Stimulated activated CD4-positive, alpha-beta T cell treated with anti-CD3 and anti-CD28 coated beads, Interleukin-12 subunit alpha, Interleukin-12 subunit beta, amount 100 ng/mL, for 4 hours (primary cell): ENCODE results near the gene ERAP2.
"Not testable (repeated sequence)": the region's sequence is repeated elsewhere in the genome, so short reads cannot be mapped to it uniquely, and the experiment has no call there.

Source experiments
- DNase-seq: peaks from one replicate; pipeline ENCODE4 v3.0.0-alpha.2; 2020

The ERAP2 gene

GRCh38 chr5:96864922-96865530 is 11.3 kb upstream of the ERAP2 start:
- DNase-seq: no peak

DNA sequence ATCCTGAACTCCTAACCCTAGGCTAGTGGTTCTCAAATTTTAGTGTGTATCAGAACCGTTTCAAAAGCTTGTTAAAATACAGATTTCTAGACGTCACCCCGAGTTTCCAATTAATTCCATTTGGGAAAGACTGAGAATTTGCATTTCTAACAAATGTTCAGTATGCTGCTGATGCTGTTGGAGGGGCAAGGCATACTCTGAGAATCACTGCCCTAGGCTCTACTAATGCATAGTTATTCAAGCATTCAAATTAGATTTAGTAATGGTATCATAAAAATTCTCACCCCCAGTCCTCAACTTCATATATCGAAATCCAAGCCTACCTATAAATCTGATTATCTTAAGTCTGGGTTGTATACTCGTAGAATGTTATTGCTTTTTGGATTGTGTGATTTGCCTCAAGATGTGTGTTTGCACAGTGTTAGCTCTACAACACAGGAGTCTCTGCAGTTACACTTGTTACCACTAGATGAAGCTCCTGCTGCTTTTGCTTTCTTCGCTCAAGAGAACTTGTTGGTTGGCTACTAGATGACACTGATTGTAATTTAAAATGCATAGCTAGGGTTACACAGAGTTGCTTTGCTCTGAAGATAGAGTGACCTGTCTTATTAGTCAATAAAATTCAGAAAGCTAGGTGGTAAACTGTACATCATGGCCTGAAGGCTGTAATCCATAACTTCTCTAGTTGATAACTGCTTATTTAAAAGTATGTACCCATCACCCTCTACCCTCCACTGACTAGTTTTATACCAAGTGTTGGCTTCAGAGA is 7.5 kb upstream of the ERAP2 start:
- no peak for DNase-seq

GRCh38 chr5:96869372-96869641 is 7.0 kb upstream of the ERAP2 start:
- no peak for DNase-seq

- DNase-seq: no peak
These were observed 5.9 kb upstream of the ERAP2 start for GRCh38 chr5:96870094-96871026.

GRCh38 chr5:96871027-96871399 is 5.3 kb upstream of the ERAP2 start:
- DNase-seq: no peak

DNA sequence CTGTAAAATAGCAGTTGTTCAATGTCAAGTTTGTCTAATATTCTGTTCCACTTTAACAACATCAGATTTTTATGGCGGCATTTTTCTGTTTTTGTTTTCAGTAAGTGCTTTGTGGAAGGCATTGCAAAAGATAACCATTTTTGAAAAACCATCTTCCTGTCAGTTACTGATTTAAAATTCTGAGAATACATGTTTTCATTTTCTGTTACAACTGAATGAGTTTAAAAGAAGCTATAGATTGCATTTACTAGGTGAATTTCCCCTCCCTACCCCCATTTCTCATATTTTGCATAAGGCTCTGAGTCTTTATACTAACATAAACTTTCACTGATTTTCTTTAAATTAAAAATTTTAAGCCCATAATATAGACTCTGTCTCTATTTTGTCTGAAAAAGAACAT is 4.6 kb upstream of the ERAP2 start:
- DNase-seq: no peak

DNA sequence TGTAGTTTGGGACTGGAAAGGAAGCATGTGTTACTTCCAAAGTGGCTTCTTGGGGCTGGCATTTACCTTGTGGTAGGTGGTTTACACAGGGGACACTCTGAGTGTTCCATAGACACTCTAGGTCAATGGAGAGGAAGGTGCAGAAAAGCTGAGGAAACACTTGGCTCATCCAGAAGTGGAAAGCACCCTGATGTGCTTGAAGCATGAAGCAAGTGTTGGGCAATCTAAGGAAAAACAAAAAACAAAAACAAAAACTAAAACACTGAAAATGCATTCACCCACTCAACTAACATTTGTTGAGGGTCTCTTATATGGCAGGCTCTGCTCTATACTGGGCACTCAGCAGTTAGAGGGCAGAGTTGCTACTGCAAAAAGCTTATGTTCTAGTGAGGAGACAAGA is 2.9 kb upstream of the ERAP2 start:
- DNase-seq: no peak

GRCh38 chr5:96874631-96875030 is 1.7 kb upstream of the ERAP2 start:
- no peak for DNase-seq

- no peak for DNase-seq
These were observed 459 bp upstream of the ERAP2 start for GRCh38 chr5:96875791-96876291.

DNA sequence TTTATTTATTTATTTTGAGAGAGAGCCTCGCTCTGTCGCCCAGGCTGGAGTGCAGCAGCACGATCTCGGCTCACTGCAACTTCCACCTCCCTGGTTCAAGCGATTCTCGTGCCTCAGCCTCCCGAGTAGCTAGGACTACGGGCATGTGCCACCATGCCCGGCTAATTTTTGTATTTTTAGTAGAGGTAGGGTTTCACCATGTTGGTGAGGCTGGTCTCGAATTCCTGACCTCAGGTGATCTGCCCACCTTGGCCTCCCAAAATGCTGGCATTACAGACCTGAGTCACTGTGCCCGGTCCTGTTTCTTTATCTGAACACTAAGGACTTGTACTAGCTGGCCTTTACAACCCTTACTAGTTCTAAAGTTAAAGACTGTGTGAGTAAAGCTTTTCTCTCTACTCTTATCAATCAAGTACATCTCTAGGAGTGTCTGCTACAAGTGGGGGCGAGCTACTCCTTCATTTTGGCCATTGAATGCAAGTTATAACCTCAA is 723 bp downstream of the ERAP2 start:
- DNase-seq: not testable (repeated sequence)

DNA sequence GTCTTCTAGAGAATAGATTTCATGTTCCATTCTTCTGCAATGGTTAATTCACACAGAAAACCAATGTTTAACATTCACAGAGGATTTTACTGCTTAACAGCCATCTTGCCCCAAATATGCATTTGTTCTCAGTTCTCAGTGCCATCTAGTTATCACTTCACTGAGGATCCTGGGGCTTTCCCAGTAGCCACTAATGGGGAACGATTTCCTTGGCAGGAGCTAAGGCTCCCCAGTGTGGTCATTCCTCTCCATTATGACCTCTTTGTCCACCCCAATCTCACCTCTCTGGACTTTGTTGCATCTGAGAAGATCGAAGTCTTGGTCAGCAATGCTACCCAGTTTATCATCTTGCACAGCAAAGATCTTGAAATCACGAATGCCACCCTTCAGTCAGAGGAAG is 3.4 kb downstream of the ERAP2 start:
- no peak for DNase-seq

GRCh38 chr5:96880444-96881164 is 4.3 kb downstream of the ERAP2 start:
- DNase-seq: no peak

- DNase-seq: no peak
These were observed 5.3 kb downstream of the ERAP2 start for GRCh38 chr5:96881511-96882115.

DNA sequence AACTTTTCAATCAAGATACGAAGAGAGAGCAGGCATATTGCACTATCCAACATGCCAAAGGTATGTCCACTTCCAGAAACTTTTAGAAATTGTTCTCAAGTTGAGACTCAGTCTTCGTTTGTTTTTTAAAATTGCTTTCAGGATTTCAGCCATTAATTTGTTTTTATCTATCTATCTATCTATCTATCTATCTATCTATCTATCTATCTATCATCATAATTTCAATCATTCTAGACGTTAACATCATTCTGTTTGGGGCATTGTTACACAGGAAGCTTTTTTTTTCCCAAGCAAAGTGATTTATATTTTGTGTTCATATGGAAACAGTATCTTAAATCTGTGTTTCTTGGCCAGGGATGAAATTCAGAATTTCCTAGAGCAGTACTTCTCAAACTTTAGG is 7.6 kb downstream of the ERAP2 start:
- no peak for DNase-seq

- DNase-seq: no peak
These were observed 8.7 kb downstream of the ERAP2 start for GRCh38 chr5:96884995-96885394.

DNA sequence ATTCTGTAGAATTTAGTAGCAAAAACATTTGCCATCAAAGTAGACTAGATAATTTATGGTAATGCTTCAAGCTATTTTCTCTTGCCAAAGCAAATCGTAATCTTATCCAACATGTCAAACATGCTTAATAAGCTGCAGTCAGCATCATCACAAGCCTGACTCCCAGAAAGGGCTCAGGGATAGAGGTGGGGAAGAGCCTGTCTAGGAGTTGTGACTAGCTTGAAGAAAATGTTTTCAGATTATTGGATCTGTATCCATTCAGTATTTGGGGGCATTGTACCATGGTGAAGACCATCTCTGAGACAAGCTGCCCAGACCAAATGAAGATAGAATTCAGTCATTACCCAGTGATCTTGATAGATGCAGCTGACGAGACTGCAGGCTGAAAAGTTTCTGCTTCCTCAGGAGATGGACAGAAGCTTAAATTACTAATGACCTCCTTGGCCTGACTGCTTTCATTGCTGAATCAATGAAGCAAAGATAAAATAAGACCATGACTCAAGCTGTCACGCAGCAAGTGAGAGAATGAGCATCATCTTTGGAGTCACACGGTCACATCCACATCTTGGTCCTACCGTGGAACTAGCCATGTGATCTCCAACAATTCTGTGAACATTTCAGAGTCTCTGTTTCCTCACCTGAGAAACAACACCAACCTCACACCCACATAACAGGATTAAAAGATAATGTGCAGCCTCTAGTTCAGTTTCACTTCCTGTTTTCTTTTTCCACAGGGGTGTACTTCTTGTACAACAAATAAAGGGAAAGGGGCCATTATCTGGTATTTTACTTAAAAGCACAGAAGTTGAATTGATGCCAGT is 9.4 kb downstream of the ERAP2 start:
- DNase-seq: no peak

GRCh38 chr5:96893342-96893741 is 17.0 kb downstream of the ERAP2 start:
- no peak for DNase-seq

DNA sequence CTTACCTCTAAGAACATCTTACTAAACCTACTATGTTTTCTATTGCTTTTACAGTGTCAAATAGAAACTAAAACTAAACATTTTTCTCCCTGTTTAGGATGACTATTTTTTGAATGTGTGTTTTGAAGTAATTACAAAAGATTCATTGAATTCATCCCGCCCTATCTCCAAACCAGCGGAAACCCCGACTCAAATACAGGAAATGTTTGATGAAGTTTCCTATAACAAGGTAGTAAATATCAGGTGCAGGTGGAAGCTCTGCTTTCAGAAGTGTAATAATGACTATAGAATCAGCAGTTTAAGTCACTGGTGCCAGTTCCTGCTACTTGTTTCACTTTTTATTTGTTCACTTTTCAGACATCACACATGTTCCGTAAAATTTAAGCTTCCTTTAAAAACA is 20.0 kb downstream of the ERAP2 start:
- DNase-seq: peak; percentile 21

GRCh38 chr5:96896806-96897205 is 20.5 kb downstream of the ERAP2 start:
- DNase-seq: no peak

- DNase-seq: no peak
These were observed 25.1 kb downstream of the ERAP2 start for GRCh38 chr5:96901384-96901783.

DNA sequence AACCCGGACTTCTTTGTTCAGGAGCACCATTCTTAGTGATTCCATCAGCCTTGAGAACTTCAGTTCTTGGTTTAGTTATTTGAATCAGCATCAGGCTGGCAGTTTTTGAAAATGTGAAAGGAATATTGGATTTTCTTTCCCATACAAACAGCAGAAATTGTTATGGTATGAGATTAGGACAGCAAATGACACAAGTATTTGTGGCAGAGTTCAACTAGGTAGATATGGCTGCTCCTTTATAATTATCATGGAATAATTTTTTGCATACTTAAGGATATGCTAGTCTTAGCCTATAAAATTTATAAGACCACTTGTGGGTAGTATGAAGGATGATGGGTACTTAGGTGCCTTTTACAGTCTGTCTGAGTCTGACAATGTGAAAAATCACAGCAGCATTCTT is 25.5 kb downstream of the ERAP2 start:
- DNase-seq: no peak

DNA sequence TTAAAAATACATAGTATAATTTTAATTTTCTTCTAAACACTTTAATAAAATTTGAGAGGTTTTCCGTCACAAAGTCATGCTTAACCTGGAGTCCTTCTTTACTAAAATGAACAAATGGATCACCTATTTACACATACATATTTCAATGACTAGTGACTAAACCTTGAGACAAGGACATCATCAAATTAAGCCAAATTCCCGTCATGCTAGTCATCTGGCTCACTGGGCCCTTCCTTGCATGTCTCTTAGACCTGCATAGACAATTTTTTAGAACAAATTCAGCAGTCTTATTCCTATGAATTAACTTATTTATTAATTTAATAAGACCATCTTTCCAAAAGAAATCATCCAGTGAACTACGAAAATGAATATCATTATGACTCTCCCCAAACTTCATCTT is 26.6 kb downstream of the ERAP2 start:
- no peak for DNase-seq
